K562 (cell line): ENCODE data around the gene PHF10.

Experiments used
- DIDO1 ChIP-seq: fragments of 450-650 bp; IDR thresholded peaks from 2 replicates; pipeline ENCODE4 v1.6.1; 2016; ENCODE audit warnings: low read depth, missing biosample characterization, missing genetic modification characterization
- EZH2 ChIP-seq: IDR thresholded peaks from 2 replicates; pipeline ENCODE4 v1.6.1; 2012; ENCODE audit warnings: low read depth, mild to moderate bottlenecking, inconsistent platforms, low read length, borderline replicate concordance
- GABPA ChIP-seq: fragments of 200-800 bp; sonication (Bioruptor generic); conservative IDR thresholded peaks from 2 replicates; pipeline ENCODE4 v1.6.1; 2016; ENCODE audit warnings: low read depth, missing genetic modification characterization, missing compliant biosample characterization
- HDAC1 ChIP-seq, 2 experiments: fragments of 450-650 bp; IDR thresholded peaks; 2 replicates each; pipeline ENCODE4 v1.6.1; 2016 to 2017; ENCODE audit warnings: inconsistent platforms in 1 of 2, mild to moderate bottlenecking in 1 of 2, moderate library complexity in 1 of 2
- HMG20B ChIP-seq: fragments of 250-450 bp; sonication (Bioruptor Pico); IDR thresholded peaks from 2 replicates; pipeline ENCODE4 v1.5.0; 2021; ENCODE audit warnings: mild to moderate bottlenecking
- KDM2B ChIP-seq: fragments of 250-450 bp; sonication (Bioruptor Pico); IDR thresholded peaks from 2 replicates; pipeline ENCODE4 v1.8.0; 2021; ENCODE audit warnings: mild to moderate bottlenecking, moderate library complexity
- POLR2A ChIP-seq: fragments of 450-650 bp; conservative IDR thresholded peaks from 2 replicates; pipeline ENCODE4 v1.6.1; 2016
- POLR2AphosphoS5 ChIP-seq: IDR thresholded peaks from 2 replicates; pipeline ENCODE4 v1.6.1; 2011; ENCODE audit warnings: mild to moderate bottlenecking, low read depth, low read length, moderate library complexity; ENCODE audit not compliant: control insufficient read depth, insufficient read depth
- U2AF1 ChIP-seq: fragments of 200-400 bp; formaldehyde crosslinking; optimal IDR thresholded peaks from 2 replicates; pipeline ENCODE3; 2017; ENCODE audit warnings: mild to moderate bottlenecking, low read depth, low read length, moderate library complexity
- ZBTB7A ChIP-seq: IDR thresholded peaks from 2 replicates; pipeline ENCODE4 v1.6.1; 2011; ENCODE audit warnings: low read depth, mild to moderate bottlenecking, low read length, moderate library complexity, borderline replicate concordance; ENCODE audit not compliant: control insufficient read depth

DNA sequence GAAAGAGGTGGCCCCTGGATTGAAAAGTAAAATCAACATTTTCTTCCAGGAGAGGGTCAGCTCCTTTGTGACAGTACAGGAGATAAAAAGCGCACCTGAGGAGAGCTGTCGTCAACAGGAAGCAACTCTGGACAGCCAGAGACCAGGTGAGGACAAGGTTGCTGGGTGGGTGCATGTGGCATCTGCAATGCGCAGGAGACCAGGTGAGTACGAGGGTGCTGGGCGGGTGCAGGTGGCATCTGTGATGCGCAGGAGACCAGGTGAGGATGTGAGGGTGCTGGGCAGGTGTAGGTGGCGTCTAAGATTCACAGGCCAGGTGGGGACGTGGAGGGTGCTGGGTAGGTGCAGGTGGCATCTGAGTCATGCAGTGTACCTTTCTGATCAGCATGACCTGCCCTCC, 60.8 kb downstream of the PHF10 start:
- TF ChIP-seq HDAC1 (IDR thresholded peaks at IDR 0.05) = no peak
- TF ChIP-seq GABPA (tag) = no peak
- TF ChIP-seq U2AF1 = no peak
- TF ChIP-seq HMG20B (CRISPR knock-in tag) = no peak
- TF ChIP-seq EZH2 = no peak
- no peak for TF ChIP-seq POLR2AphosphoS5
- no peak for TF ChIP-seq ZBTB7A
- no peak for TF ChIP-seq DIDO1 (tag)
- TF ChIP-seq KDM2B (CRISPR knock-in tag) = no peak
- no peak for TF ChIP-seq POLR2A
